ENCODE data around the gene SSNA1. TPM values are rescaled to one million over a fixed set of nuclear protein-coding genes. Genes with fewer than 3 reads are reported as not detected.
"Not testable (repeated sequence)": the region's sequence is repeated elsewhere in the genome, so short reads cannot be mapped to it uniquely, and the experiment has no call there.

Gene SSNA1
- total RNA-seq, 1 donor from 2014 or later: 59.5 TPM

DNA sequence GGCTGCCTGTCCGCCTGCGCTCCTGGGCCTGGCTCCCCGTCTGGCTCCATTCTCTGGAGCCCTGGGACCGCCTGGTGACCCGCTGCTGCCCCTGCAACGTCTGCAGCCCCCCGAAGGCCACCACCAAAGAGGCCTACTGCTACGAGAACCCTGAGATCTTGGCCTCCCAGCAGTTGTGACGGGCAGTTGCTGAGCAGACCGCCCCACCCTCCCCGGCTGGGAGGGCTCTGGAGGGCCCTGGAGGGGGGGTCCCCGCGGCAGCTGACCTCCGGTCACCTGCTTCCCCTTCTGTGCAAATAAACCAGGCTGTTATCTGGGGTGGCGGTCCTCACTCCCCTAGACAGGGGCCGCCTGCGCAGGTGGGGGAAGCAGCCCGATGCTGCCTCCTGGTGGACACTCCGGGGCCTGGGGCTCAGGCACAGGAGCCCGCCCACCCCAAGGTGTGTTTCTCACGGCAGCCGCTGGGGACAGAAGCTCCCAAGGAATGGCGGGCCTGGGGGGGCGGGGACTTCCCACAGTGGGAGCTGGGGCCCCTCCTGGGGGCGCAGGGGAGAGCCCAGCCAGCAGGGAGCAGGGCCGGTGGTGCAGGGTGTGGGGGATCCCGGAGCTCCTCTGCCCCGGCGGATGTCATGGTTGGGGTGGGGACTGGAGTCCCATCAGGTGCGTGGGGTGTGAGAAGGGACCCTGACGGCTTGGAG is 47.9 kb downstream of the SSNA1 start:
- DNase-seq (ENCODE audit: low spot score): peak; percentile 94

DNA sequence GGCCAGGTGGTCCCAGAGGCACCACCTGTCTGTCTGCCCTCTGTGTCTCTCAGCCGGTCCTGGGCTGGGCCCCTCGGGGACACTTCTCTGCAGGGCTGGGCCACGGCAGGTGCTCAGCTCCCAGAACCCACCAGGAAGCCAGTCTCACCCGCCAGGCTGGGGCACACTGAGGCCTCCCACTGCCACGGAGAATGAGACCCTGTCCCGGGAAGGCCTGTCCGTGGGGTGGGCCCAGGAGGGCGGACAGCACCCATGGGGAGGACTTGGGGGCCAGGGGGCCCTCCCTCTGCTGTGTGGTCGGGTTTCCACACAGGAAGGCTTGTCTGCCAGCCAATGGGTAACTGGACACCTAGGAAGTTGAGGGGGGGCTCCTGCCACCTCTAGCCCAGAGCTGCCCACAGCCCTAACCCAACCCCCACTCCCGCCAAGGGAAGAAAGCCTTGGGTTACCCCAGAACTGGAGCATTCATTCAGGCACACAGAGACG is 48.5 kb downstream of the SSNA1 start:
- intact Hi-C loops (cut with DNase I): no loop called here

More for the DNA sequence above, 47.9 kb downstream of the SSNA1 start:
- intact Hi-C loops (cut with DNase I): no loop called here

DNA sequence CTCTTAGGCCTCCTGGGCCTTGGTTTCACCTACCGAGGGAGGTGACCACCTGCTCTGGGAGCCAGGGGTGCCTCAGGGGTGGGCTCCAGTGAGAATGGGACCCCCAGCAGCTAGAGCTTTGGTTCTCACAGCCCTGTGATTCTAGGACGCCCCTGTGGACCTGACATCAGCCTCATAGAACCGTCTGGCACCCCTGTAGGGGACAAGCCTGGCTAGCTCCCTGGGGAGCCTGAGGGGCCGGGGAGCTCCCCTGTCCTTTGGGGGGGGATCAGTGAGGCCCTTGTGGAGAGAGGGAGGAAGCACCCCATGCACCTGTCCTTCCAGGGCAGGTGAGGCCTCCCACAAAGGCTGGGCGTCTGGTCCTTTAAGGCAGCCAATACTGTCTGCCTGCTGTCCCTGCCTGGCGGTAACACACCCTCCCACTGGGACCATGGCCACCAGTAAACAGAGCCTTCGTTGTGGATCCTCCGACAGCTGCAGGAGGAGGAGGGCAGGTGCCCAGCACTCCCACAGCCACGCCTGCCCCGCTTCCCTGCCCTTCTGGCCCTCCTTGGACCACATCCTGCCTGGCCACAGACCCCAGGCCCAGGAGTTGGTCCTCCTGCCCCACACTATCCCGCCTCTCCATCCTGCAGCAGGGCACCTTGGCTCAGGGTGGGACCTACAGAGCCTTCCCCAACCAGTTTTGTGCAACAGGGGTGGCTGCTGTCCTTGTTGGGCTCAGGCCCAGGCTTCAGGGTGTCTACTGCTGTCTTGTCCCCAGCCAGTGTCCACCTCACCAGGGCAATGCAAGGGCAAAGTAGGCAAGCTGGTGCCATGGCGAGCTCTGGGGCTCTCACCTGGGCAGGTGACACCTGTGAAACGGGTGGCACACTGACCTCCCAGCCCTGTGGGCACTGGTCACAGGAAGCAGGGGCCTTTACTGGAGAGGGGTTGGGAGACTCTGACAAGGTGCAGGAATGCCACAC is 49.6 kb downstream of the SSNA1 start:
- intact Hi-C loops (cut with DNase I): loop anchor here (2.0 kb wide), 1 partner anchor 13 kb away; the partner anchor contains the start of gene CYSRT1
- DNase-seq (ENCODE audit: low spot score): no peak

More for the DNA sequence above, 48.5 kb downstream of the SSNA1 start:
- DNase-seq (ENCODE audit: low spot score): no peak

DNA sequence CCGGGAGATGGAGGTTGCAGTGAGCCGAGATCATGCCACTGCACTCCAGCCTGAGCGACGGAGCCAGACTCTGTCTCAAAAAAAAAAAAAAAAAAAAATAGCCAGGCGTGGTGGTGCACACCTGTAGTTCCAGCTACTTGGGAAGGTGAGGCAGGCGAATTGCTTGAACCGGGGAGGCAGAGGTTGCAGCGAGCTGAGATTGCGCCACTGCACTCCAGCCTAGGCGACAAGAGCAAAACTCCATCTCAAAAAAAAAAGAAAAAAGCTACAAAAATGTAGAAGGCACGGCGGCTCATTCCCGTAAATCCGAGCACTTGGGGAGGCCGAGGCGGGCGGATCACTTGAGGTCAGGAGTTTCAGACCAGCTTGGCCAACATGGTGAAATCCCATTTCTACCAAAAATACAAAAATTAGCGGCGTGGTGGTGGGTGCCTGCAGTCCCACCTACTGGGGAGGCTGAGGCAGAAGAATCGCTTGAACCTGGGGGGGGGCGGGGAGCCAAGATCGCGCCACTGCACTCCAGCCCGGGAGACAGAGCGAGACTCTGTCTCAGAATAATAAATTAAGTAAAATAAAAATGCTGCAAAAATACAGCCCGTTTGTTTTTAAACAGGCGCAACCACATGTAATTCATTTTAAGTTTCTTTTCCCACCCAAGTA is 51.2 kb downstream of the SSNA1 start:
- not testable (repeated sequence) for DNase-seq (ENCODE audit: low spot score)
- intact Hi-C loops (cut with DNase I): loop anchor here (1.0 to 2.0 kb wide), 3 partner anchors 15 to 169 kb away; partner anchors contain the start of genes CYSRT1 and NELFB

Small RNA genes within 50 kb of the gene (microRNA-seq; reads per million reads assigned to microRNA genes)
- gene MIR3621: not detected

Other genes starting within 250 kb of the SSNA1 start
- gene FBXW5, start 243.9 kb upstream of the SSNA1 start, total RNA-seq: 162 TPM
- gene C8G, start 243.4 kb upstream of the SSNA1 start, total RNA-seq: 3.4 TPM
- gene LCN12, start 236.4 kb upstream of the SSNA1 start, total RNA-seq: 20.7 TPM
- 1,323 TPM for gene PTGDS, start 211.2 kb upstream of the SSNA1 start, total RNA-seq
- 5.9 TPM for gene LCNL1, start 205.7 kb upstream of the SSNA1 start, total RNA-seq
- 26.0 TPM for gene PAXX, start 196.3 kb upstream of the SSNA1 start, total RNA-seq
- 12.9 TPM for gene CLIC3, start 192.1 kb upstream of the SSNA1 start, total RNA-seq
- gene ABCA2, start 160.4 kb upstream of the SSNA1 start, total RNA-seq: 41.5 TPM
- gene FUT7, start 156.6 kb upstream of the SSNA1 start, total RNA-seq: 0.22 TPM
- 96.4 TPM for gene NPDC1, start 142.5 kb upstream of the SSNA1 start, total RNA-seq
- 0.92 TPM for gene ENTPD2, start 134.6 kb upstream of the SSNA1 start, total RNA-seq
- gene SAPCD2, start 118.1 kb upstream of the SSNA1 start, total RNA-seq: 0.11 TPM
- gene UAP1L1, start 111.2 kb upstream of the SSNA1 start, total RNA-seq: 6.5 TPM
- 27.2 TPM for gene MAN1B1, start 101.7 kb upstream of the SSNA1 start, total RNA-seq
- gene DPP7, start 73.9 kb upstream of the SSNA1 start, total RNA-seq: 150 TPM
- not detected for gene GRIN1, start 49.5 kb upstream of the SSNA1 start, total RNA-seq
- not detected for gene LRRC26, start 18.6 kb upstream of the SSNA1 start, total RNA-seq
- not detected for gene TMEM210, start 16.6 kb upstream of the SSNA1 start, total RNA-seq
- 32.5 TPM for gene ANAPC2, start 116 bp upstream of the SSNA1 start, total RNA-seq
- 13.5 TPM for gene TPRN, start 12.1 kb downstream of the SSNA1 start, total RNA-seq
- gene TMEM203, start 17.0 kb downstream of the SSNA1 start, total RNA-seq: 40.6 TPM
- gene NDOR1, start 17.0 kb downstream of the SSNA1 start, total RNA-seq: 8.0 TPM
- gene RNF208, start 33.6 kb downstream of the SSNA1 start, total RNA-seq: 22.2 TPM
- gene CYSRT1, start 36.5 kb downstream of the SSNA1 start, total RNA-seq: not detected
- gene RNF224, start 38.8 kb downstream of the SSNA1 start, total RNA-seq: not detected
- gene SLC34A3, start 42.2 kb downstream of the SSNA1 start, total RNA-seq: not detected
- gene TUBB4B, start 52.6 kb downstream of the SSNA1 start, total RNA-seq: 304 TPM
- not detected for gene STPG3, start 62.6 kb downstream of the SSNA1 start, total RNA-seq
- 37.2 TPM for gene NELFB, start 66.7 kb downstream of the SSNA1 start, total RNA-seq
- gene TOR4A, start 89.0 kb downstream of the SSNA1 start, total RNA-seq: 13.9 TPM
- gene NRARP, start 113.6 kb downstream of the SSNA1 start, total RNA-seq: 11.7 TPM
- gene EXD3, start 234.5 kb downstream of the SSNA1 start, total RNA-seq: 11.3 TPM
- gene NOXA1, start 234.7 kb downstream of the SSNA1 start, total RNA-seq: 3.3 TPM